GM18511 (cell line): ENCODE data around the gene MARCKS.

Experiments
- ATAC-seq: cut with Tn5 transposase; IDR thresholded peaks from one replicate; pipeline ENCODE4 v1.9.1; 2021; ENCODE audit warnings: mild to moderate bottlenecking, moderate library complexity; ENCODE audit not compliant: unreplicated experiment

The MARCKS gene, protein sequence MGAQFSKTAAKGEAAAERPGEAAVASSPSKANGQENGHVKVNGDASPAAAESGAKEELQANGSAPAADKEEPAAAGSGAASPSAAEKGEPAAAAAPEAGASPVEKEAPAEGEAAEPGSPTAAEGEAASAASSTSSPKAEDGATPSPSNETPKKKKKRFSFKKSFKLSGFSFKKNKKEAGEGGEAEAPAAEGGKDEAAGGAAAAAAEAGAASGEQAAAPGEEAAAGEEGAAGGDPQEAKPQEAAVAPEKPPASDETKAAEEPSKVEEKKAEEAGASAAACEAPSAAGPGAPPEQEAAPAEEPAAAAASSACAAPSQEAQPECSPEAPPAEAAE

GRCh38 chr6:113856625-113857555, at the start of gene MARCKS:
Gene MARCKS (plus strand): TSS chr6:113857345. CDS start chr6:113857746, 401 bp downstream.
- peak; percentile 46 for ATAC-seq

DNA sequence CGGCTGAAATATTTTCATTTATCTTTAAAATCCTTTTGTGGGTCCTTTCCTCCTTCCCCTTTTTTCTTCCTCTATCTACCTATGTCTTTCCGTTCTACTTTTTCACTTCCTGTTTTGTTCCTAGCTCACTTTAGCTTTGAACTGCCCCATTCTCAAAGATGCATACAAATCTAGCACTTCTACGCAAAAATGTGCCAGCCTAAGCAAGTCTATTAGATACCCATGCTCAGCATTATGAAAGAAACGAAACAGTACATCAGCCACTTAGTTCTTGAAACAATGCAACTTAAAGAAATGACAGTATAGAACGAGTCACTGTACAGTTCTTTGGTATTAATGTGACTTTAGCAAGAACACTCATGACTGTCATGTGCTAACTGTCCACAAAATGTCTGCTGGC, 47.3 kb upstream of the MARCKS start:
- ATAC-seq = peak; percentile 73

- ATAC-seq = no peak
Measured at GRCh38 chr6:113813142-113813541, 44.0 kb upstream of the MARCKS start.

DNA sequence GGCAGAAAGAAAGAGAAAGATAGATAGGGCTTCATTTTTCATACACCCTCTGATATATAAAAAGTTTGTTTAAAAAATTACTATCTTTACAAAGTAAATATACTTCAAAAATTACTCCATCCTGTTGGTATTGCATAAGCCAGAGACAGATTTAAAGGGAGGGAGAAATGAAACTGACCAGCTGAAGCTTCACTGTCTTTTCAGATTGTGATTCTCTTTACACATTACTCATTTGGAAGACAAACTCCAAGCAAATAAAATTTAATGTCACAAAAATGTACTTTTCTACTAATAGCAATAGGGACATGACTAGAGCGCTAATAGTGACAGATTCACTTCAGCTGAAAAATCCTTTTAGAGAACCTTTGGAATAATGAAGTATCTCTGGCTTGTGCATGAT, 38.6 kb upstream of the MARCKS start:
- ATAC-seq = no peak

- ATAC-seq = no peak
Measured at GRCh38 chr6:113819169-113819830, 37.8 kb upstream of the MARCKS start.

DNA sequence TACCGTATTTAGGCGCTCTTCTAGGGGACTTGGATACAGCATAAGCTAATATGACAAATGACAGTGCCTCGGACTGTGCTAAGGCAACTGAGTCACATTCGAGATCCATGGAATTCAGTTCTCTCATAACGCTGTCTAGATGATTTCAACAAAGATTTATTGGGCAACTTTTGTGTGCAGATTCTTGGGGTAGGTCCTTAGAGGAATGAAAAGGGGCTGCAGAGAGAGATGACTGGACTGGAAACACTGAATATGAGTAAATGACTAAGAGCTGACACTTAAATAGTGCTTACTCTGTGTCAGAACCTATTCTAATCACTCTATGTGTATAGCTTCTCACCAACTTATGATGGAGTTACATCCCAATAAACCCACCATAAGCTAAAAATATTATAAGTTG, 36.4 kb upstream of the MARCKS start:
- ATAC-seq = no peak

DNA sequence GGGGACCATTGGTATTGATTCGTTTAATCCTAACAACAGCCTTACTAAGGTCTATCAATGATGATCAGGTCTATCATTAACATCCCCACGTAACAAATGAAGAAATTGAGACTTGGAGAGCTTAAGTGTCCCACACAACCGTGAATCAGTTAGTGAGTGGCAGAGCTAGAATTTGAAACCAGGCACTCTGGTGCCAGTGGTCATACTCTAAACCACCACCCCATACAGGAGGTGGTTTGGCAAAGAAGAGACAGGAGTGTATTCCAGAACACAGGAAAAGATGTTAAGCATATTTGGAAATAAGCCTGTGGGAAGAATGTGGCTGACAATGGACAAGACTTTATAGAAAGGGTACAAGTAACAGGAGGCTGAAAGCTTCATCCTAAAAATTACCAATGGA, 35.7 kb upstream of the MARCKS start:
- ATAC-seq = no peak

- no peak for ATAC-seq
Measured at GRCh38 chr6:113823916-113824315, 33.2 kb upstream of the MARCKS start.

DNA sequence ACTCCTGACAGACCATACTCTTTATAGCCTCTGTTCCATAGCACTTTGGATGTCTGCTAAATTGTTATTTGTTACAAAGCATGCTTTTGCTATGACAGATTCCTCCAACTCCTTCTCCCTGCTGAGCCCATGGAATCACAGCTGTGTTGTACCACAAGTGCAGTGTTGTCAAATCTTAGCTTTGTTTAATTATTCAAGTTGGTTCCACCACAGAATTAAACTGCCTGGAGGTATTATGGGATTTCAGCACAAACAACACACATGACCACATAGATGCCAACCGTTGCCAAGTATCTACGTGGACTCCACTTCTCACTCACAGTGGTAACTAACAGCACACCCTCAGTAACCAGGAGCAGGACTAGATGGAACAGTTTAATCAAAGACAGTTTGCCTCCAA, 32.7 kb upstream of the MARCKS start:
- ATAC-seq = no peak

GRCh38 chr6:113824866-113825265, 32.3 kb upstream of the MARCKS start:
- ATAC-seq = no peak

- ATAC-seq = no peak
Measured at GRCh38 chr6:113825781-113826180, 31.4 kb upstream of the MARCKS start.

GRCh38 chr6:113828984-113829695, 28.0 kb upstream of the MARCKS start:
- no peak for ATAC-seq

GRCh38 chr6:113829696-113830045, 27.5 kb upstream of the MARCKS start:
- no peak for ATAC-seq

DNA sequence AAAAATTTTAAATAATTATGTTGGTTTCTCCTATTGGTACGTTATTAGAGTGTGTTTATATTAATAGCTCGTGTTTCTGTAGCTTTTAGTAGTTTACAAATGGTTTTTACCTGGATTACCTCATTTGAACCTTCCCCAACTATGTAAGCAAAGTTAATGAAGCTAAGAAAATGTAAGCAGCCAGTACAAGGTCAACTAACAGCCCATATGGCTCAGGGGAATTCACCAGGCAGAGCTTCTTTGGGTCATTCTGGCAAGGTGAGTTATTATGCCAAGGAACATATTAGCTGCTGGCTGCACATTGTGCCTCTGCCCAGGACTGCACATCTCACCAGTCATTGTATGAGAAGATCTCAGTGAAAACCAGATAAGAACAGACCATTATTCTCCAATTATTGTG, 27.0 kb upstream of the MARCKS start:
- no peak for ATAC-seq

DNA sequence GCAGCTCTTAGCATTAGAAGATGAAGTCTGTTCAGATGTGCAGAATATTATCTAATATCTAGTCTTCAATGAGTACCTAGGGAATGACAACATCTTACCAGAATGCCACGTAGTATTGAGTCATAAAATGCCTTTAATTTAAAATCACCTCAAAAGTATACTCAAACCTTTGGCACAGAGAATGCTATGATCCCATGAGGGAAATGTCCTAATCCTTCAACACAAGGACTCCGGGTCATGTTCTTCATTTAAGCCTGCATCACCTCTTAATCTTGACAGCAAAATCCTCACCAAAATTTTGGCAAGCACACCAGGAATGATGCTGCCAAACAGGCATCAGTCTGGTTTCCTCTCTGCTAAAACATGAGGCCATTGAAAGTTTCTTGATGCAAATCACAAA, 23.6 kb upstream of the MARCKS start:
- no peak for ATAC-seq

DNA sequence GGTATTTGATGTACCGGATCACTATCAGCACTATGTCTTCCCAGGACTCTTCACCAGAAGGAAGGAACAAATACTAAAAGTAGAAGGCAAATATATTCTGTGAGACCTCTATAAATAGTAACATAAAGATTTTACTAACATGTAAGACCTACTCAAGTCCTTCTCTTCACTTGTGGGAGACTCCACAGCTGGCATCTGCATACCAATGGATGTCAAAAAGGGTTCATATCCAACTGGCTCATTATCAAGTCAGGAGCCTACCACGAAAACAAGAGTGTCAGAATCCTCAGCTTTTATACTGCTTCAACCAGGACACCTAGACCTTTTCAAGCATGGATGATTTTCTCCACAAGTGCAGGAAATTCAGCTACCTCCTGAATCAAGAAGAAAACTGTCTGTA, 20.0 kb upstream of the MARCKS start:
- no peak for ATAC-seq

DNA sequence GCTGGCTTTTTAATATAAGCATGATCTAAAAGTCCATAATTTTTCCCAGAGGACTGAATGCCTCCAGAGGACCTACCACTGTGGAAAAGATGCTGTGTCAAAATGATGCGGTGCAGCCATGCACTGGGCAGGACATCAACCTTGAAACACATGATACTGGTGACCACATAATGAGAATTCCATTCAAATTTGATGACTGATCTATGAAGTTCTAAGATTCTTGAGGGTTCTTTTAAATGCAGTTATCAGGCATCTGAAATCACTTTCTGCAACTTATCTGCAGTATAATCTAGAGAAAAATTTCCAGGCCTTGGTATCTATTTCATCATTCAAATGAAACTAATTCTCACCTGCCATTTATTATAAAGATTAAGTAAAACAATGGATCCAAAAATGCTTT, 15.0 kb upstream of the MARCKS start:
- peak; percentile 72 for ATAC-seq

DNA sequence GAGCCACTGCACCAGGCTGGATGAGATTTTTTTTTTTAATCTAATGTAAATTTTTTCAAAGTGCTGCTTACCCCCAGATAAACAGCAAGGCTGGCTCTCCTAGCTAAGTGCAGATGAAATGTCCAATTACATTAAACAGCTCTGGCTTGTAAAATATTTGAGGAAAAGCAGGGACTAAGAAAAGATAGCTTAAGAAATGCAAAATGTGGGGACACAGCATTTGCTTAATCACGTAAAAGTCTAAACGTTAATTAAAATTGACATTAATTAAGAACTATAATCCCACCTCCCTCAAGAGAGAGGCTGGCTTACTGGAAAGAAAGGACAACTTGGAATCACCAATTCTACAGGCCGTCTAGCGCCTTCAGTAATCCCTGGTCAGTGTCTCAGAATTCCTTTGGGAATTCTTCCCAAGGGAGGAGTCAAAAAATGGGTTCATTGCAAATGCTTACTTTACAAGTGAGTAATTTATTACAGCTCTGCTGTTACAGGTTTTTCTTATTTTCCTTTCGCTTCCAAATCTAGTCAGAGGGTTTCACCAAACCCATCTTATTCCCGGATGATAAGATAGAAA, 13.6 kb upstream of the MARCKS start:
- ATAC-seq = no peak

DNA sequence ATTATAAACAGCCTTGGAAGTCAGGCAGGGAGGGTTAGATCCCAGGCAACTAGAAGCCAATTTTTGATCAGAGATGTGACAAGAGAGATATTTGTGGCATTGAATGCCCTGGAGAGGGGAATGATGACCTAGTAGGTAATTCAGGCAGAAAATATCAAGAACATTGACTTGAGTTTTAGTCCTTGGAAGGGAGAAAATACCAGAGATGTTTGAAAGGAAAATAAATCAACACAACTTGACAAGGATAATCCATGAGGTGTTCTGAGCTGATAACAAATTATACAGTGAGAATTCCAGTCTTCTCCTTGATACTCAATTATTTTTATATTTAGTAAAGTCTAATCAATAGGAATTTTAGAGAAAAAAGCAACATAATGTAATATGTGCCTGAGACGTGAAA, 10.6 kb upstream of the MARCKS start:
- ATAC-seq = no peak

DNA sequence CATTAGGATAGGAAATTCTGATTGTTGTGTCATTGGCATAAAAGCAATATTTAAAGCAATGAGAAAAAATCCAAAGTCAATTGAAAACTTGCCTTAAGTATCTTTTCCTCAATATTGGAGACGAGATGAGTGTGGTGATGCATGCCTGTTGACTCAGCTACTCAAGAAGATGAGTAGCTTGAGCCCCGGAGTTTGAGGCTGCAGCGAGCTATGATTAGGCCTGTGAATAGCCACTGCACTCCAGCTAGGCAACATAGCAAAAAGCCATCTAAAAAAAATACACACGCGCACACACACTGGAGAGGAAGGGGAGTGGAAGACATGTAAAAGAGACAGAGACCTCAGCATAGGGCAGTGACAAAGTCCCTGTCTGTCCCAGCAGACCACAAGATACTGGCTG, 9.7 kb upstream of the MARCKS start:
- no peak for ATAC-seq

GRCh38 chr6:113848280-113848679, 8.9 kb upstream of the MARCKS start:
- ATAC-seq = no peak
